ENCODE data around the gene PNMT.

The PNMT gene

GRCh38 chr17:39633570-39634183, 34.6 kb upstream of the PNMT start:
- DNase-seq: no peak

GRCh38 chr17:39634384-39634871, 33.8 kb upstream of the PNMT start:
- DNase-seq: no peak

- no peak for DNase-seq
Measured at GRCh38 chr17:39635614-39636176, 32.6 kb upstream of the PNMT start.

GRCh38 chr17:39636587-39636926, 31.7 kb upstream of the PNMT start:
- DNase-seq: no peak

GRCh38 chr17:39636927-39637736, 31.1 kb upstream of the PNMT start, which contains the start of gene STARD3:
TSS of gene STARD3 (plus strand) at chr17:39637144. CDS start at chr17:39653532, 16,388 bp downstream.
- DNase-seq: peak; percentile 32

- DNase-seq: no peak
Measured at GRCh38 chr17:39638317-39638716, 29.9 kb upstream of the PNMT start.

- no peak for DNase-seq
Measured at GRCh38 chr17:39639043-39639442, 29.2 kb upstream of the PNMT start.

GRCh38 chr17:39639566-39640458, 28.4 kb upstream of the PNMT start:
- no peak for DNase-seq

GRCh38 chr17:39640591-39641031, 27.6 kb upstream of the PNMT start:
- DNase-seq: no peak

GRCh38 chr17:39641097-39641496, 27.2 kb upstream of the PNMT start:
- no peak for DNase-seq

GRCh38 chr17:39641883-39642282, 26.4 kb upstream of the PNMT start:
- no peak for DNase-seq

GRCh38 chr17:39642291-39643074, 25.8 kb upstream of the PNMT start:
- DNase-seq: no peak

- no peak for DNase-seq
Measured at GRCh38 chr17:39643271-39643670, 25.0 kb upstream of the PNMT start.

- no peak for DNase-seq
Measured at GRCh38 chr17:39647256-39647655, 21.0 kb upstream of the PNMT start.

- no peak for DNase-seq
Measured at GRCh38 chr17:39648616-39649366, 19.5 kb upstream of the PNMT start.

- no peak for DNase-seq
Measured at GRCh38 chr17:39650121-39650579, 18.1 kb upstream of the PNMT start.

- no peak for DNase-seq
Measured at GRCh38 chr17:39651923-39652586, 16.2 kb upstream of the PNMT start.

- no peak for DNase-seq
Measured at GRCh38 chr17:39652587-39653315, 15.5 kb upstream of the PNMT start.

GRCh38 chr17:39653316-39653661, 15.0 kb upstream of the PNMT start:
- no peak for DNase-seq

Measured in NCI-H187 treated with DMSO at 0.1 percent for 48 hours (cell line).